OCI-LY1 (cell line): ENCODE data around the gene ZNF235.

Experiments used
- H2AFZ ChIP-seq: fragments of 200-600 bp; sonication (generic), shearing (Covaris generic); 2 replicates; pipeline ENCODE4 v1.6.0; 2014; ENCODE audit warnings: antibody characterized with exemption, mild to moderate bottlenecking, low read length
- H3F3A ChIP-seq: fragments of 200-600 bp; sonication (generic), shearing (Covaris generic); 2 replicates; pipeline ENCODE4 v1.6.0; 2014; ENCODE audit warnings: mild to moderate bottlenecking, antibody characterized with exemption, low read length, moderate library complexity; ENCODE audit not compliant: insufficient read depth
- H3K27ac ChIP-seq: fragments of 200-600 bp; sonication (generic); 2 replicates; pipeline ENCODE4 v1.5.1; 2014; ENCODE audit warnings: low read length, mixed run types, mild to moderate bottlenecking, low read depth; ENCODE audit not compliant: poor library complexity, severe bottlenecking
- H3K27me3 ChIP-seq: fragments of 200-600 bp; sonication (generic); 2 replicates; pipeline ENCODE4 v1.6.0; 2014; ENCODE audit warnings: antibody characterized with exemption, mild to moderate bottlenecking, low read length, moderate library complexity; ENCODE audit not compliant: insufficient read depth
- H3K36me3 ChIP-seq: fragments of 200-600 bp; sonication (generic); 2 replicates; pipeline ENCODE4 v1.6.1; 2014; ENCODE audit warnings: mild to moderate bottlenecking, antibody characterized with exemption, low read length, moderate library complexity, mixed read lengths; ENCODE audit not compliant: insufficient read depth
- H3K4me1 ChIP-seq: fragments of 200-600 bp; sonication (generic); 2 replicates; pipeline ENCODE4 v1.5.1; 2014; ENCODE audit warnings: mild to moderate bottlenecking, low read length, moderate library complexity; ENCODE audit not compliant: insufficient read depth, severe bottlenecking
- H3K4me2 ChIP-seq: fragments of 200-600 bp; sonication (generic), shearing (Covaris generic); 2 replicates; pipeline ENCODE4 v1.6.1; 2014; ENCODE audit warnings: low read length
- H3K4me3 ChIP-seq: fragments of 200-600 bp; sonication (generic); 2 replicates; pipeline ENCODE4 v1.5.1; 2014; ENCODE audit warnings: low read length, low read depth, mild to moderate bottlenecking, mixed read lengths; ENCODE audit not compliant: poor library complexity, severe bottlenecking
- H3K79me2 ChIP-seq: fragments of 200-600 bp; shearing (Covaris generic); 2 replicates; pipeline ENCODE4 v1.6.1; 2016; ENCODE audit warnings: mixed run types, low read length, mixed read lengths; ENCODE audit not compliant: insufficient read depth
- H3K9ac ChIP-seq: fragments of 200-600 bp; sonication (generic), shearing (Covaris generic); 2 replicates; pipeline ENCODE4 v1.6.1; 2014; ENCODE audit warnings: mild to moderate bottlenecking, low read length, mixed read lengths
- H3K9me2 ChIP-seq: fragments of 200-600 bp; sonication (generic), shearing (Covaris generic); 2 replicates; pipeline ENCODE4 v1.6.1; 2014; ENCODE audit warnings: low read depth, mild to moderate bottlenecking, low read length, mixed read lengths
- H3K9me3 ChIP-seq: fragments of 200-600 bp; shearing (Covaris generic); 2 replicates; pipeline ENCODE4 v1.6.1; 2014; ENCODE audit warnings: low read length, mixed read lengths
- H4K20me1 ChIP-seq: fragments of 200-600 bp; sonication (generic), shearing (Covaris generic); 2 replicates; pipeline ENCODE4 v1.6.0; 2016; ENCODE audit warnings: mild to moderate bottlenecking, low read length; ENCODE audit not compliant: insufficient read depth
- EZH2 ChIP-seq: fragments of 200-600 bp; sonication (generic), shearing (Covaris generic); IDR thresholded peaks from 2 replicates; pipeline ENCODE4 v1.8.0; 2017; ENCODE audit warnings: borderline replicate concordance, mixed run types, mild to moderate bottlenecking, antibody characterized with exemption, low read length, moderate library complexity, mixed read lengths
- TF ChIP-seq, protein P1 (sequence below): fragments of 200-600 bp; sonication (generic), shearing (Covaris generic); IDR thresholded peaks from 2 replicates; pipeline ENCODE4 v1.5.1; 2017; ENCODE audit warnings: mild to moderate bottlenecking, antibody characterized with exemption, low read length, moderate library complexity, mixed read lengths

The ZNF235 gene

GRCh38 chr19:44236384-44236783 lies 68.4 kb downstream of the ZNF235 start:
- Histone ChIP-seq H3K4me2 (no peak overlapping the region), H3K27me3 (no peaks in the 10 kb centered on the region)

More at GRCh38 chr19:44236384-44236783, 68.4 kb downstream of the ZNF235 start:
- Histone ChIP-seq H3K9me2 (no peaks in the 10 kb centered on the region), H3K4me3 (no peak overlapping the region), H3K9ac (no peak overlapping the region), H2AFZ (no peak overlapping the region), H3K27ac (no peak overlapping the region), H4K20me1 (no peaks in the 10 kb centered on the region), H3K4me1 (no peaks in the 10 kb centered on the region), H3K36me3 (peaks cover 68% of the 10 kb centered on the region), H3F3A (no peaks in the 10 kb centered on the region), H3K79me2 (no peaks in the 10 kb centered on the region), H3K9me3 (peaks cover 35% of the 10 kb centered on the region)
- no peak for TF ChIP-seq EZH2
- TF ChIP-seq, protein P1, sequence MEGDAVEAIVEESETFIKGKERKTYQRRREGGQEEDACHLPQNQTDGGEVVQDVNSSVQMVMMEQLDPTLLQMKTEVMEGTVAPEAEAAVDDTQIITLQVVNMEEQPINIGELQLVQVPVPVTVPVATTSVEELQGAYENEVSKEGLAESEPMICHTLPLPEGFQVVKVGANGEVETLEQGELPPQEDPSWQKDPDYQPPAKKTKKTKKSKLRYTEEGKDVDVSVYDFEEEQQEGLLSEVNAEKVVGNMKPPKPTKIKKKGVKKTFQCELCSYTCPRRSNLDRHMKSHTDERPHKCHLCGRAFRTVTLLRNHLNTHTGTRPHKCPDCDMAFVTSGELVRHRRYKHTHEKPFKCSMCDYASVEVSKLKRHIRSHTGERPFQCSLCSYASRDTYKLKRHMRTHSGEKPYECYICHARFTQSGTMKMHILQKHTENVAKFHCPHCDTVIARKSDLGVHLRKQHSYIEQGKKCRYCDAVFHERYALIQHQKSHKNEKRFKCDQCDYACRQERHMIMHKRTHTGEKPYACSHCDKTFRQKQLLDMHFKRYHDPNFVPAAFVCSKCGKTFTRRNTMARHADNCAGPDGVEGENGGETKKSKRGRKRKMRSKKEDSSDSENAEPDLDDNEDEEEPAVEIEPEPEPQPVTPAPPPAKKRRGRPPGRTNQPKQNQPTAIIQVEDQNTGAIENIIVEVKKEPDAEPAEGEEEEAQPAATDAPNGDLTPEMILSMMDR: no peak
